Peyer's patch (tissue), 4 donors: ENCODE measurements around the gene OPRL1. TPM values are rescaled to one million over a fixed set of nuclear protein-coding genes. Genes with fewer than 3 reads are reported as not detected.

ENCODE experiments used
- DNase-seq, 3 donors: peaks; one replicate each; pipeline ENCODE4 v3.0.0-alpha.2; 2017 to 2019
- H3K27ac ChIP-seq, 4 donors: fragments of 200-600 bp; sonication (generic); one replicate each; pipeline ENCODE4 v1.5.1; 2016 to 2019
- H3K27me3 ChIP-seq, 2 donors: fragments of 200-600 bp; sonication (generic); one replicate each; pipeline ENCODE4 v1.5.1; 2019
- H3K36me3 ChIP-seq, 3 donors: fragments of 200-600 bp; sonication (generic); one replicate each; pipeline ENCODE4 v1.5.1; 2016 to 2019
- H3K4me1 ChIP-seq, 4 donors: fragments of 200-600 bp; sonication (generic); one replicate each; pipeline ENCODE4 v1.5.1; 2016 to 2019
- H3K4me3 ChIP-seq, 4 donors: fragments of 200-600 bp; sonication (generic); 1 replicate in 3 of 4; 2 replicates in 1 of 4; pipeline ENCODE4 v1.5.1; 2016 to 2019; ENCODE audit warnings: mild to moderate bottlenecking in 1 of 4
- H3K9me3 ChIP-seq, 4 donors: fragments of 200-600 bp; sonication (generic); one replicate each; pipeline ENCODE4 v1.5.1; 2016 to 2019; ENCODE audit warnings: mild to moderate bottlenecking in 1 of 4
- CTCF ChIP-seq, 6 experiments: fragments of 450-650 bp in 4 of 6; fragments of 200-600 bp in 2 of 6; sonication (generic) in 1 of 6; IDR thresholded peaks; one replicate each; pipeline ENCODE4 v1.5.1; 2017 to 2019; ENCODE audit warnings: antibody characterized with exemption in 6 of 6, mild to moderate bottlenecking in 3 of 6, moderate library complexity in 1 of 6
- POLR2A ChIP-seq, 2 donors: fragments of 450-650 bp; IDR thresholded peaks; one replicate each; pipeline ENCODE4 v1.5.1; 2017; ENCODE audit warnings: antibody characterized with exemption in 2 of 2, mild to moderate bottlenecking in 2 of 2, moderate library complexity in 2 of 2
- total RNA-seq, 4 donors: library from RNA; depleted of rRNA; stranded (reverse); fragments of >200 nt; gene quantifications; one replicate each; pipeline ENCODE4 v1.1.0, GENCODE V29; 2016

OPRL1 gene
- total RNA-seq, 4 donors from 2014 or later = 0.27 TPM; not detected in 3

GRCh38 chr20:64062276-64062595, 17.6 kb upstream of the OPRL1 start:
- TF ChIP-seq POLR2A (IDR thresholded peaks at IDR 0.05) (no peak), CTCF (IDR thresholded peaks at IDR 0.05) (no peak)
- no peaks in the 10 kb centered on the region for H3K27me3 ChIP-seq
- no peaks in the 10 kb centered on the region for H3K9me3 ChIP-seq
- no peaks in the 10 kb centered on the region for H3K36me3 ChIP-seq
- peak overlapping the region; percentile 55 to 95 (median 86) for H3K4me3 ChIP-seq
- DNase-seq = no peak
- peak overlapping the region; percentile 66 to 85 (median 70) for H3K27ac ChIP-seq
- H3K4me1 ChIP-seq = peaks cover 0 to 46% (median 41%) of the 10 kb centered on the region in 4 donors

GRCh38 chr20:64062596-64063388, 17.1 kb upstream of the OPRL1 start, which contains the start of gene TCEA2:
TSS of gene TCEA2 (plus strand) at chr20:64063198. CDS start at chr20:64063313, 115 bp downstream.
- peak within 1 kb of the TSS; percentile 55 to 95 (median 86) for H3K4me3 ChIP-seq
- H3K4me1 ChIP-seq = peaks cover 0 to 41% (median 39%) of the 10 kb centered on the region in 4 donors
- H3K9me3 ChIP-seq = no peaks in the 10 kb centered on the region
- peak within 1 kb of the TSS; percentile 66 to 85 (median 70) for H3K27ac ChIP-seq
- peak; percentile 72 to 73 for TF ChIP-seq POLR2A (IDR thresholded peaks at IDR 0.05)
- TF ChIP-seq CTCF (IDR thresholded peaks at IDR 0.05) = no peak
- H3K27me3 ChIP-seq = no peaks in the 10 kb centered on the region
- peak; percentile 97 to 99 (median 97) for DNase-seq
- no peaks in the 10 kb centered on the region for H3K36me3 ChIP-seq

- H3K9me3 ChIP-seq = no peaks in the 10 kb centered on the region
- no peak for TF ChIP-seq CTCF (IDR thresholded peaks at IDR 0.05)
- no peak for TF ChIP-seq POLR2A (IDR thresholded peaks at IDR 0.05)
- peaks cover 0 to 38% (median 34%) of the 10 kb centered on the region in 4 donors for H3K4me1 ChIP-seq
- H3K36me3 ChIP-seq = no peaks in the 10 kb centered on the region
- DNase-seq = peak in 1 of 3 donors; percentile 67
- H3K27ac ChIP-seq = peak overlapping the region; percentile 66 to 85 (median 70)
- no peaks in the 10 kb centered on the region for H3K27me3 ChIP-seq
- H3K4me3 ChIP-seq = peak overlapping the region; percentile 55 to 95 (median 86)
Observed at GRCh38 chr20:64063389-64064144, 16.3 kb upstream of the OPRL1 start.

GRCh38 chr20:64064145-64064698, 15.7 kb upstream of the OPRL1 start:
- DNase-seq = no peak
- H3K27ac ChIP-seq = no peak overlapping the region
- no peaks in the 10 kb centered on the region for H3K36me3 ChIP-seq
- H3K9me3 ChIP-seq = no peaks in the 10 kb centered on the region
- H3K4me1 ChIP-seq = peaks cover 0 to 38% (median 34%) of the 10 kb centered on the region in 4 donors
- peak overlapping the region in 2 of 4 donors; percentile 79 to 93 for H3K4me3 ChIP-seq
- no peaks in the 10 kb centered on the region for H3K27me3 ChIP-seq
- TF ChIP-seq POLR2A (IDR thresholded peaks at IDR 0.05) = no peak

- Histone ChIP-seq H3K27me3 (no peaks in the 10 kb centered on the region), H3K4me1 (peaks cover 0 to 38% (median 37%) of the 10 kb centered on the region in 4 donors), H3K9me3 (no peaks in the 10 kb centered on the region), H3K4me3 (no peak overlapping the region), H3K36me3 (no peaks in the 10 kb centered on the region), H3K27ac (peak overlapping the region in 3 of 4 donors; percentile 25 to 68 (median 33))
- DNase-seq = no peak
- no peak for TF ChIP-seq POLR2A (IDR thresholded peaks at IDR 0.05)
- no peak for TF ChIP-seq CTCF (IDR thresholded peaks at IDR 0.05)
Observed at GRCh38 chr20:64065062-64065973, 14.6 kb upstream of the OPRL1 start.
